AG09319 (cell line): ENCODE data around the gene AFDN.

Source experiments
- DNase-seq: peaks from one replicate; pipeline ENCODE4 v3.0.0-alpha.2; 2010; ENCODE audit warnings: low read depth; ENCODE audit errors: extremely low read depth
- TF ChIP-seq, protein P1 (sequence below): IDR thresholded peaks from 2 replicates; pipeline ENCODE4 v1.5.1; 2011; ENCODE audit warnings: low read depth, mild to moderate bottlenecking, inconsistent platforms, low read length, moderate library complexity

Gene AFDN

DNA sequence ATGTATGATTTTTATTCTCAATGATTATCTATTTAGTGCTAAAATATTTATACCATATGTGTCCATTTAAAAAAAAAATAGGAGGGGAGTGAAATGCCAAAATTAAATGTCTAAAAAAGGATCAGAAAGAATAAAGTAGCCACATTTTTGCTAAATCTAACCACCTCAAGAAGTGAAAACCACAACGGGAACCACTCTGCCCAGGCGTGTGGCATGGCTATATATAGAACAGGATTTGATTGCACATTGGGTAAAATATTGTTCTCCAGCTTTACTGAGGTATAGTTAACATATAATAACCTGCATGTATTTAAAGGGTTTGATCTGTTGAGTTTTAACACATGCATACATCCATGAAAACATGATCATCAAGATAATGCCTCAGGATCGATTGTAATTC, 19.0 kb upstream of the AFDN start:
- TF ChIP-seq, protein P1, sequence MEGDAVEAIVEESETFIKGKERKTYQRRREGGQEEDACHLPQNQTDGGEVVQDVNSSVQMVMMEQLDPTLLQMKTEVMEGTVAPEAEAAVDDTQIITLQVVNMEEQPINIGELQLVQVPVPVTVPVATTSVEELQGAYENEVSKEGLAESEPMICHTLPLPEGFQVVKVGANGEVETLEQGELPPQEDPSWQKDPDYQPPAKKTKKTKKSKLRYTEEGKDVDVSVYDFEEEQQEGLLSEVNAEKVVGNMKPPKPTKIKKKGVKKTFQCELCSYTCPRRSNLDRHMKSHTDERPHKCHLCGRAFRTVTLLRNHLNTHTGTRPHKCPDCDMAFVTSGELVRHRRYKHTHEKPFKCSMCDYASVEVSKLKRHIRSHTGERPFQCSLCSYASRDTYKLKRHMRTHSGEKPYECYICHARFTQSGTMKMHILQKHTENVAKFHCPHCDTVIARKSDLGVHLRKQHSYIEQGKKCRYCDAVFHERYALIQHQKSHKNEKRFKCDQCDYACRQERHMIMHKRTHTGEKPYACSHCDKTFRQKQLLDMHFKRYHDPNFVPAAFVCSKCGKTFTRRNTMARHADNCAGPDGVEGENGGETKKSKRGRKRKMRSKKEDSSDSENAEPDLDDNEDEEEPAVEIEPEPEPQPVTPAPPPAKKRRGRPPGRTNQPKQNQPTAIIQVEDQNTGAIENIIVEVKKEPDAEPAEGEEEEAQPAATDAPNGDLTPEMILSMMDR, result no peak
- DNase-seq, result no peak

DNA sequence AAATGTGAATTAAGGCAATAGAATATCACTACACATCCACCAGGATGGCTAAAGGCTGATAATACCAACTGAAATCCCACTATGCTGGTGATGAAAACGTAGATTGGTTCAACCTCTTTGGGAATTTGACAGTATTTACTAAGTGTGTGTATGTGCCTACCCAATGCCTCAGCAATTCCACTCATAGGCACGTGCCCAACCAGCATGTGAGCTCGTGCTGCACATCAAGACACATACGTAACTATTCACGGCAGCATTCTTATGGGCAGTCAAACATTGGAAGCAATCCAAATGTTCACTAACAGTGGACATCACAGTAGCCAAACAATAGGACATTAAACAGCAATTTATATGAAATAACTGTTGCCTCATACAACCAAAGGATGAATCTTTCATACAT, 15.7 kb upstream of the AFDN start:
- TF ChIP-seq, protein P1, result no peak
- DNase-seq, result no peak

DNA sequence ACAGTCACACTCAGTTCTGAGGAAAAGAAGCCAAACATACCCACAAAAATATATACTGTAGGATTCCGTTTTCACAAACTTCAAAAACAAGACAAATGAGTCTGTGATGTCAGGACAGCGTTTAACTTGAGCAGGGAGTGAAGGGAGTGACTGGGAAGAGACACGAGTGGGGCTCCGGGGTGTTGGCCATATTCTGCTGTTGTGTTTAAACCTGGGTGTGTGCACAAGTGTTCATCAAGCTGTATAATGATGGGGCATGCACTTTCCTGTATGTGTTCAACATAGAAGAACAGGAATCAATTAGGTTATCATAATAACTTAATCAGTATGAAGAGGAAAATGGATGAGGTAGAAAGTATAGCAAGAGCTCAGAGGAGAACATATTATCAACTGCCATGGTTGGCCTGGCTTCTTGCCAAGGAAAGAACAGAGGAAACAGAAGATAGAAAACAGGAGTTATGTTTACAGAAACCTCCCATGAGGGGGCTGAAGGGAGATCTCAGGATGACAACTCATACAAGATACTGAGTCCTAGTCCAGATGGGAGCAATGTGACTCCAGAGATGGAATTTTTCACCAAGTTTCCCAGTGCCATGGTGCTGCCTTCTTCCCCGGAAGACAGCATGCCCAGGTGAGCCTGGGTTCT, 15.1 kb upstream of the AFDN start:
- DNase-seq, result no peak
- TF ChIP-seq, protein P1, result no peak

DNA sequence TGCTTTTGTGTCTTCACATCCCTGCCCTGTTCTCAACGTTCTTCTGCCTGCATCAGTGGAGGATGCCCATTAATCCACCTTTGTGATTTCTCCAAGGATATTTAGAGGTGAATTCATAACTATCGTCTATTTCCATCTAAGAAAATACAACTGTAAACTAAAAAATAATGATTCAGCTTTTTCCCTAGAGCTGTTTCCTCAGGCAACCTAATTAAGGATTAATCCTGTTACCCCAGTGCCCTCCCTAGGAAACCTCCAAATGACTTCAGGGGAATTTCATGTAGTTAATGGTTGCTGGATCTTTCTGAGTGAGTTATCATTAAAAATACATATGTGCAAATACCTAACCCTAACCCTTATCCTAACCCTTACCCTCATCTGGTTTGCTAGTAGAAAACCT, 14.6 kb upstream of the AFDN start:
- TF ChIP-seq, protein P1, result no peak

DNA sequence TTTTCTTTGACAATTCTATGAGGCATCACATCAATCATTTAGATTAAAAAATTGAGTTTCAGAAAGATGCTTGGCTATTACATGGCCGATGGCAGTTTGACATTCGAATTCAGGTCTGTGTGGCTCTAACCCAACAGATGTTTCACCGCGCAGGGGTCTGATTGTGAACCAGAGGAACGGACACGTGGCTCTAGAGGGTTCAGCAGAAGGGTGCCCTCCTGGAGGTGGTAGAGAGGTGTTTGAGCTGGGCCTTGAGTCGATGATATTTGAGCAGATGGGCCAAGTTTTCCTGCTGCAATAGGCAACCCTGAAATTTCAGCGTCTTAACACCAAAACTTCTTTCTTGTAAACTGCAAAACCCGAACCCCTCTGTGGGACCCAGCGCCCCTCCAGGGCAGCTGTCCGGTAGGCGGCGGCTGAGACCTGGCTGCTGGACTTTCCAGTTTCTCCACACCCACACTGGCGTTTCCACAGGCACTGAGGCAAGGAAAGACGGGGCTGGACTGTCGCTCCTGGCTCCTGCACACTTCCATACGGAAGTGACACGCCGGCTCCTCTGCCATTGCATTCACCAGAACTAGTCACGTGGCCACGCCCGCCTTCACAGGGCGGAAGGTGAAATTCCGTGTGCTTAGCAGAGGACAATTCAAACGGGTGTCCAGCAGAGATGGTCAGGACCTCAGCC, 11.3 kb upstream of the AFDN start:
- TF ChIP-seq, protein P1, result no peak
- no peak for DNase-seq

More for the DNA sequence above, 14.6 kb upstream of the AFDN start:
- no peak for DNase-seq

DNA sequence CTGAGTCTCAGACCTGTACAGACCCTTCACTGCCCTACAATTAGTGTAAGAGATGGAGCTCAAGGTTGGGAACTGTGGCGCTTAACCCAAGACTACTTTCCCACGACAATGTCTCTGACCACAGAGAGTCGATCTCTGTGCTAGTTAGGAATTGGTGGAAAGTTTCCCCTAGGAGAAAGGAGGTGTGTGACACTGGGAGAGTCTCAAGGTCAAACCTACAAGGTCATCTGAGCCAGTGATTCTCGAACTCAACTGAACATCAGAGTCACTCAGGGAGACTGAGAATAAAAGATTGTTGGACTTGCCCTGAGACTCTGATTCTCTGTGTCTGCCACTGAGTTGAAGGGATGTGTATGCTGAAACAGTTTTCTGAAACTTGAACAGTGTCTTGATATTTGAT, 9.7 kb upstream of the AFDN start:
- TF ChIP-seq, protein P1, result no peak
- no peak for DNase-seq

DNA sequence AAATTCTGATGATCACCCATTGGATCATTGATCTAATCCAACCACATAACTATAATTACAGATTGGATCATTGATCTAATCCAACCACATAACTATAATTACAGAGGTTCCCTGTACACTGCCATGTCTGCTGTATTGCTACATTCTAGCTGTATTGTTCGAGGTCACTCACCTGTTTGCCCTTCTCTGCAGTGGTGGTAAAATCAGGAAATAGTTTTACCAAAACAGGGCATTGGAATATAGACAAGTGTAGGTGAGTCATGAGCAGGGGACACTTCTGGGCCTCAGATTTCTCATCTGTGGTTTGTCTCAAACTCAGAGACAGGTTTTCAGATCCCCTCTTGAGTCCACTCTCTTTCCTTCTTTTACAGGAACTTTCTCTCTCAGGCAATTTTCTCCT, 9.0 kb upstream of the AFDN start:
- TF ChIP-seq, protein P1, result no peak
- DNase-seq, result no peak
